Fibroblast of gingiva (primary cell): ENCODE measurements around the gene TBX3.
A peak's percentile ranks its signal among the peaks of the same experiment; 100 is the strongest.

ENCODE experiments used
- DNase-seq: peaks from one replicate; pipeline ENCODE4 v3.0.0-alpha.2; 2011; ENCODE audit warnings: low read depth

TBX3 gene

DNA sequence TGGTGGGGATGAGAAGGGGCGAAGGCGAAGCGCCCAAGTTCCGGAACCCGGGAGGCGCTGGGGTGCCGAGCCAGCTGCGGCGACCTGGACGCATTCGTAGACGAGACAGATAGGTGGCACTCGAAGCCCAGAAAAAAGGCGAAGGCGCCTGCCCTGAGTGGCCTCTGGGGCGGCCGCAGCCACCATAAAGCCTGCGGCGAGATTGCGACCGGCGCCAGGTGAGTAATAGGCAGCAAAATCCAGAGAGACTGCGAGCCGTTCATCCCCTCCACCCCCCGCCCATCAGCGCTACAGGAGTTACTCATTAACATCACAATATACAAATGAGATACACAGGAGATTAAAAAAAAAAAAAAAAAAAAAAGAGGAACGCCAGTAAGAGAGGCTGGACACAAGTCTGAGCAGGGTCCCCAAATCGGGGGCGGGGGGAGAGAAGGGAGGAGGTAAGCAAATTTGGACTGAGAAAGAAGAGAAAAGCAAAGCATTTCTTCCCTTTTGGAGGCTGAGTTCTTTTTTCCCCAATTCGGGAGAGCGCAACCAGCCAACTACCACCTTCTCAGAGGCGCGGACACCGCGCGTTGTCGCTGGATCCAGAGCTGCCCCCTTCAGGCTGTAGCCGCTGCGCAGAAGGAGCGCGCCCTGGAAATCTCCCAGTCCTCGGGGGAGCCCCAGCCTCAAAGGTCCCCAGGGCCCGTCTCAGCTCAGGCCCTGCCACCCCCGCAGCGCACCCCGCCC, 15.7 kb downstream of the TBX3 start:
- DNase-seq, result peak; percentile 80

GRCh38 chr12:114667669-114668150, 16.3 kb downstream of the TBX3 start:
- DNase-seq, result no peak

DNA sequence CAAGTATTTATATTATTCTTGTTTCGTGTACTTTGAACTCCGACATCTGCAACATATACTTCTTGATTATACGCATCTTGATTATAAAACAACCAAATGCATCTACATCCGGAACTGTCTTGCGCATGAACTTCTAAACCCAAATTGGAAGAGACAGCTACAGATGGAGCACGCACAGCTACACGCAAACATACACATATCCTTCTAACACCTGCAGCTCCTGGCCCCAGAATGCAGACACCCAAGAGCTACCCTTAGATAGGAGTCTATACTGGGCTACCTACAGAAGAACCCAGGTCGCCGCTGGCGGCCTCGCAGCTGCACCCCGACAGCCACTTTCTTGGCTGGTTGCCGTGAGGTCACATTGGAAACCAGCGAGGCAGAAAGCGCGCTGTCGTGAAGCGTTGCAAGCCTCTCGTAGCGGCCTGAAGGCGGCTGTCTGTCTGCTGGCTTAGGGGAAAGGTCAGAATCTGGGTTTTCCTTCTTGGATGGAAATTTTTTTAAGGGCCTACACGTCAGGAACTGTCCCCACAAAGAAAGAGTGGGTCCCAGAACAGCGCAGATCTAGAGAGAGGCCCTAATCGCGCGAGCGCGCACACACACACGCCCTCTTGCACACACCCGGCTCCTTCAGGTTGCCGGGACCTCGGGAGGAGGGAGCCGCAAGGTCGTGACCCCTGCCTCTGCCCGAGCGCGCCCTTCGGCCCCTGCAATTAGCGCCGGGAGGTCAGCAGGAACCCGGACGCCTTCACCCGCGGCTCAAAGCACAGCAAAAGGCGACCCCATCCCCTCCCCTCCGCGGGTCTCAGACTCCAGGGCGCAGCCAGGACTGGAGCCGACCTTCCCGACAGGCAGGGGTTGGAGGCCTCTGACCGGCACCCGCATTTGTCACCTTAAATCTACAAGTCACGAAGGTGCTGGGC, 17.0 kb downstream of the TBX3 start:
- DNase-seq, result no peak

DNA sequence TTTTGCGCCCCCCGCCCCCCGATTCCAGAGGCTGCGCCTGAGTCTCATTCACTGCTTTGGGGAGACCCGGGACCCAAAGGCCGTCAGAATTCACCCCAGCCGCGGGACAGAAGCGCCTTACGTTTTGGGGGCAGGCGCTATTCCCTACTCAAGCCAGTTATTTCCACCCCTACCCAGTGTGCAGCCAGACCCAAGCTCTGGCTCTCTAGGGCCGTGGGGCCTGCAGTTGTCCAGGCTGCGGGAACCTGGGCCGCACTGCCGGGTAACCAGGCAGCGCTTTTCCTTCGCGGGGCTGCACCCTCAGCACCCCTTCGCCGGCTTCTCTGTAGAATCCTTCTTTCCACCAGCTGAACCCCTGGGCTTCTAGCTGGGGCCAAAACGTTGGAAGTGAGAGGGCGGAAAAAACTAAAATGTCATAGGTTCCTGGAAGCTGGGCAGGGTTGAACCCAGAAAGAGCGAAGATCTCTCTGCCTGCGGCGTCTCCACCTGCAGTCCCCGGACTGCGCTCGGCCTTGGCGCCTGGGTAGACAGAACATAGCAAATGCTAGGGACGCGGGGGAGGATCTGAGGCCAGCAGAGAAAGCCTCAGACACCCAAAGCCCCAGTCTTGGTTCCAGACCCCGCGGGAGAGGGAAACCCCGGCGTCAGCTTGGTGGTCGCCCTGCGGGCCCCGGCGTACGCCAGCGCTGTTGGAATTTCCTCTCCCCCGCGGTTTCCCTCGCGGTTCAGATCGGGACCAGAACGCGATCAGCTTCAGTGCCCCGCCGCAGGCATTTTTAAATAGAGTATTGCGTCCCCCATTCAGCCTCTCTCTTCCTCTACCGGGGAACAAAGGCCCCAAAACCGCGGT, 18.3 kb downstream of the TBX3 start:
- DNase-seq, result no peak

DNA sequence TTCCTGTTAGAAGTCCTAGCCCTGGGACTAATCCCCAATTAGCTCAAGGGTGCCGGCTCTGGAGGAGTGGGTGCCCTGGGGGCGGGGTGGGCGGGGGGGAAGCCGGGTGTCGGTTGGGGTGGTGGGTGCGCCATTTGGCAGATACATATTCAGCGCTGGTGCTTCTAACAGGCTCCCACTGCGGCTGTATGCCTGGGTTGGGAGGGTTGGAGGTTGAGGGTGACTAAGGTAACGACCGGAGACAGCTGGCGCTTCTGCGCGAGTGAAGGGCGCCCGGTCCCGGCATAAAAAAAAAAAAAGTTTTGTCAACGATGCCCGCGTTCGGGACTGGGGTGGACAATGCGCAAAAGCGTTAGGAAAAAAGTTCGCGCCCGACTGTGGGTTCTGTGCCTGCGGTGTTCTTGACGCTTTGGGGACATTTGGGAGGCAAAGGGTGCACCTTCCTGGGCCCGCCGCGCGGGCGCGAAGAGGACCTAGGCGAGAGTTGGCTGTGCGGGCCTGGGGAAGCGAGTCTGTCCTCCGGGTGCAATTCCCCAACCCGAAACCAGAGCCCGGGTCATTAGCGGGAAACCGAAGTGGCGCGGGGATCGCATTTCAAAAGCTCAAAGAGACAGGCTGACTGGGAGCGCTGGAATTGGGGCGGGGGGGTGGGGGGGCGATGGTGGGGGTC, 19.2 kb downstream of the TBX3 start:
- DNase-seq, result no peak

DNA sequence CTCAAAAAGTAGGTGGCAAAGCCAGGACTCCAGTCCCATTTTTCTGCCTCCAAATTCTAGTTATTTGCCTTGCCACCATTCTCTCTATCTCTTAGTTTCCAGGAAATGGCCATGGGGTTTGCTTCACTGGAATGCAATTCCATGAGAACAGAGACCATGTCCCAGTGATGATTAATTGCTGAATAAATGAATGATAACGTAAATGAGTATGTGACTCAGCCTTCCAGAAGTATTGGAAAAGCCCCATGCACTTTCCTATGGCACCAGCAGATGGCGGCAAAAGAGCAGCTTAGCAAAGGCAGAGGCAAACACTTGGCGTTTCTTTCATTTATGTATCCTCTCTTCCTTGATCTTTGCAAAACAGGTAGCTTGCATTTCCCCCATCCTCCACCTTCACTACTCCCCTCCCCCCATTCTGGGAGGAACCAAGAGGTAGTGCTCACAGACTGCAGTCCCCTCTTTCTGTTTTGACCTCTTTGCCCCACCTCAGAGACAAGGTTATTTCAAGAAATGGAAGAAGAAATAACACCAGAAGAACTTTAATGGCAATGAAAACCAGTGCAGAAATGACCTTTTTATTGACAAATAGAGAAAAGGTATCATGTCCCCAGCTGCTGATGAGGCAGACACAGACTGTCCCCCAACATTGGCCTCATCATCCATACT, 21.3 kb downstream of the TBX3 start:
- DNase-seq, result peak; percentile 70

DNA sequence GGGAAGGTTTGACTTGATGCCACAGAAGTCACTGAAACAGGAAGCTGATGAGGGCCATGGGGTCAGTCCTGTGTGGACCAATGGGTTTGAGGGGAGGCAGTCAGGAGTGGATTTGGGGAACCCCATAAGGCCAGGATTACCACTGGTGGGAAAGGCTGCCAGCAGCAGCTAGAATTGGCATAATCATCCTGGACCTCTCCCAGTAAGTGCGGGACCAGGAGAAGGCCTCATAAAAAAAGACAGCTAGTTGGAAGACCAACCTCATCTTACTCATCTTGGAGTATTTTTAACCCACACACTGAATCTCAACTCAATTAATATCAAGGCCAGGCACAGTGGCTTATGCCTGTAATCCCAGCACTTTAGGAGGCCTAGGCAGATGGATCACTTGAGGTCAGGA, 22.7 kb downstream of the TBX3 start:
- no peak for DNase-seq

- DNase-seq, result no peak
These were observed 24.9 kb downstream of the TBX3 start for GRCh38 chr12:114659084-114659483.

DNA sequence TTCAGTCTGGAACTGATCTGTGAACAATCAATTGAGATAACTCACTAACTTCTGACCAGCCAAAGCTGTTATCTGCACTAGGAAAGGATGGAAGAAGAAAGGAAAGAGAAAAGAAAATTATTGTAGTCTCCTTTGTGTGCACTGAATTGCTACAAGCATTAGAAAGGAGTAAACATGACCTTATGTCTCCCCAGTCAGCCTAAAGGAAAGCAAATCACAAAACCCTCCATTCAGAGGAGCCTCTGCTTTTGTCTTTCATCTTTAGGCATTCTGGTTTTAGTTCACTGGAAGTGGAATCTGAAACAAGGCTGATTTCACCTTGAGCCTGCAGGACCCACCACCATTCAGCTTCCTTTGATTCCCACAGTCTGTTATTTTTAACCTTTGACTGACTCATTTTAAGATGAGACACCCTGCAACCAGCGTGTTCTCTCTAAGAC, 26.0 kb downstream of the TBX3 start:
- DNase-seq, result no peak

GRCh38 chr12:114657597-114657920, 26.4 kb downstream of the TBX3 start:
- no peak for DNase-seq

GRCh38 chr12:114656906-114657596, 26.9 kb downstream of the TBX3 start:
- DNase-seq, result no peak

GRCh38 chr12:114655934-114656749, 27.8 kb downstream of the TBX3 start:
- DNase-seq, result peak; percentile 31

GRCh38 chr12:114649585-114649984, 34.4 kb downstream of the TBX3 start:
- no peak for DNase-seq

- no peak for DNase-seq
These were observed 35.3 kb downstream of the TBX3 start for GRCh38 chr12:114648711-114649110.

DNA sequence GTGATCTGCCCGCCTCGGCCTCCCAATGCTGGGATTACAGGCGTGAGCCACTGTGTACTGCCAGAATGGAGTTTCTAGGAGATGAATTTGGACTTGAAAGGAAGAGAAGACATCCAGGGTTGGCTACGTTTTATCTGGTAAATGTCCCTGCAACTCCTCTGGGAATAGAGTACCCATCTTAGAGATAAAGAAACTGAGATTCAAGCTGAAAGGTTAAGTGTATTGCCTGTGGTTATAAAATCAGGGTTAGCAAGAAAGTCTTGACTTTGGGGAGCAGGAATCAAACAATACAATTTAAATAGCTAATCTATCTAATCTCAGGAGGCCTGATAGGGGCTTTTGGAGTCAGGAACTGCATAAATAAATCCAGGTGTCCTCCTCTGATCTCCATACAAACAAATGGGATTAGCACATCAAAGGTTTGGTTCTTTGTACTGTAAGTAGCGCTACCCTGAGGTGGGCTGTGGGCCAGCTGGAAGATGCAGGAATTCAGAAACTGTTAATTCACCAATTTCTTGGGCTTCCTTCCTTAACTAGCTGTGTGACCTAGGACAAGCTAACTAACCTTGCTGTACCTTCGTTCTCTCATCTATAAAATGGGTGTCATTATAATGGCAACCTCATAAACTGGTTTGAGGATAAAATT, 45.1 kb downstream of the TBX3 start:
- DNase-seq, result no peak

DNA sequence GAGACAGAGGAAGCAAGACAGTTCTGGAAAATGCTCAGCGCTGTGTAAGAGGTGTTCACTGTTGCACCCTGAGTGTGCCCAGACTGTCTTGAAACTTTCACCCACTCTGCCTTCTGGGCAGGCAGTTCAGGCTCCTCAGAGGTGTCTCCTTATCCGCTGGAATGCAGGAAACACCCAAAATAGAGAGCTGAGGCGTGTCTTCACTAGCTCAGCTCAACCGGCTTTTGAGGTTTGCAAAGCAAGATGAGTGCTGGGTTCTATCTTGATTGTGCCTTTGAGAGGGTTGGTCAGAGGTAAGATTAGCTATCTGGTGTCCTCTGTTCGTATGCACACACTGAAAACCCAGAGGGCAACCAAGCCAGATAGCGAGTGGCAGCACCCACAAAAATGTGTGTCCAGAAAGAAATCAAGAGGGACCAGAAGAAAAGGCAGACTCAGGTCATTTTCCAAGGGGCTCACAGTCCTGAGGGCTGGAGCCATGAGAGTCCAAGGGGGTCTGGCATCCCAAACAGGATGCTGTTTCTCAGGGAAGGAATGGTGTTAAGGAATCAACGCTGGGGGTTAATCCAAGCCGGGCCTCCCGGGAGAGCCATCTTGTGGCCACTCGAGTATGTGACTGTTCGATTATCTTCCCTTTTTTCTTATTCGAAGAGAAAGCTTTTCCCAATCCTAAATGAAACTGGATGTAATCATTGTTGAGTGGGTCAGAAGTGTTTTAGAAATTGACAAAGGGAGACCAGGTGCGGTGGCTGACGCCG, 47.1 kb downstream of the TBX3 start:
- DNase-seq, result no peak

- no peak for DNase-seq
These were observed 52.7 kb downstream of the TBX3 start for GRCh38 chr12:114631242-114631641.

DNA sequence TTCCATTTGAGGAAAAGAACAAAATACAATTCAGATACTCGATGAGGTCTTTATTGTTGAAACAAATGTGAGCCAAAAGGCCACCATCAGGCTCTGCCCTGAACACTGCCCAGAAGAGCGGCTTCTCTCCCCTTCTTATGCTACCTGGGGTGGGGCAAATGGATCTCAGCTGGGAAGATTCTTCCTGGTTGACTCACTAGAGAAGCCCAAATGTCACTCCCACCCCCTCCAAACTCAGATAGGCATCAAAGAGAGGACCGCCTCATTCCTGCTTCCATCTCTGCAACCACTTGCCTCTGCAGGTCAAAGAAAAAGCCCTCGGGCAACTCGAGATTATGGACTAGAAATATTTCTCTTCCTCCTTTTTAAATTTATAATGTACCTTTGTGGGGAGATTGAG, 55.8 kb downstream of the TBX3 start:
- no peak for DNase-seq
